Thoracic aorta (tissue), 2 donors: ENCODE results near the gene DUSP10. TPM values are rescaled to one million over a fixed set of nuclear protein-coding genes. Genes with fewer than 3 reads are reported as not detected.

Experiments
- ATAC-seq: fragments of 150-250 bp; one replicate; pipeline ENCODE4 v1.8.0; 2017; ENCODE audit warnings: low read depth; ENCODE audit not compliant: insufficient number of reproducible peaks, low FRiP score
- DNase-seq: peaks from one replicate; pipeline ENCODE4 v3.0.0-alpha.2; 2020; ENCODE audit warnings: low spot score
- H3K27ac ChIP-seq, 2 donors: fragments of 200-600 bp; sonication (generic); 1 replicate in 1 of 2; 2 replicates in 1 of 2; pipeline ENCODE4 v1.5.1; 2016; ENCODE audit warnings: mild to moderate bottlenecking in 2 of 2, moderate library complexity in 2 of 2
- H3K27me3 ChIP-seq: fragments of 200-600 bp; sonication (generic); replicated peaks from 2 replicates; pipeline ENCODE4 v1.6.0; 2016; ENCODE audit warnings: mild to moderate bottlenecking; ENCODE audit not compliant: insufficient read depth
- H3K36me3 ChIP-seq: fragments of 200-600 bp; sonication (generic); one replicate; pipeline ENCODE4 v1.5.1; 2016
- H3K4me1 ChIP-seq, 2 donors: fragments of 200-600 bp; sonication (generic); 1 replicate in 1 of 2; 2 replicates in 1 of 2; pipeline versions ENCODE4 v1.5.1 to v1.6.0; 2016; ENCODE audit warnings: low read depth in 2 of 2, mild to moderate bottlenecking in 1 of 2; ENCODE audit not compliant: control insufficient read depth in 1 of 2
- H3K4me3 ChIP-seq: fragments of 200-600 bp; sonication (generic); 2 replicates; pipeline ENCODE4 v1.5.1; 2016; ENCODE audit warnings: mild to moderate bottlenecking
- H3K9me3 ChIP-seq: fragments of 200-600 bp; sonication (generic); 2 replicates; pipeline ENCODE4 v1.5.1; 2016
- CTCF ChIP-seq: fragments of 200-600 bp; sonication (generic); IDR thresholded peaks from one replicate; pipeline ENCODE4 v1.5.1; 2019; ENCODE audit warnings: antibody characterized with exemption
- total RNA-seq, 2 donors: library from RNA; depleted of rRNA; stranded (reverse); fragments of >200 nt; gene quantifications; one replicate each; pipeline versions ENCODE4 v1.1.0 to v1.2.3, GENCODE V29; 2016

The DUSP10 gene
- total RNA-seq, 2 donors from 2014 or later: 2.3 to 10.4 TPM

- no peaks in the 10 kb centered on the region for H3K4me1 ChIP-seq
- no peak for ATAC-seq
These were observed 43.1 kb downstream of the DUSP10 start for GRCh38 chr1:221698579-221699349.

GRCh38 chr1:221697923-221698425, 43.9 kb downstream of the DUSP10 start:
- H3K27ac ChIP-seq: no peak overlapping the region
- no peak for TF ChIP-seq CTCF

More at GRCh38 chr1:221698579-221699349, 43.1 kb downstream of the DUSP10 start:
- no peak for TF ChIP-seq CTCF
- Histone ChIP-seq H3K9me3 (no peaks in the 10 kb centered on the region), H3K4me3 (no peak overlapping the region), H3K27me3 (no peaks in the 10 kb centered on the region), H3K27ac (no peak overlapping the region), H3K36me3 (no peaks in the 10 kb centered on the region)
- no peak for DNase-seq

DNA sequence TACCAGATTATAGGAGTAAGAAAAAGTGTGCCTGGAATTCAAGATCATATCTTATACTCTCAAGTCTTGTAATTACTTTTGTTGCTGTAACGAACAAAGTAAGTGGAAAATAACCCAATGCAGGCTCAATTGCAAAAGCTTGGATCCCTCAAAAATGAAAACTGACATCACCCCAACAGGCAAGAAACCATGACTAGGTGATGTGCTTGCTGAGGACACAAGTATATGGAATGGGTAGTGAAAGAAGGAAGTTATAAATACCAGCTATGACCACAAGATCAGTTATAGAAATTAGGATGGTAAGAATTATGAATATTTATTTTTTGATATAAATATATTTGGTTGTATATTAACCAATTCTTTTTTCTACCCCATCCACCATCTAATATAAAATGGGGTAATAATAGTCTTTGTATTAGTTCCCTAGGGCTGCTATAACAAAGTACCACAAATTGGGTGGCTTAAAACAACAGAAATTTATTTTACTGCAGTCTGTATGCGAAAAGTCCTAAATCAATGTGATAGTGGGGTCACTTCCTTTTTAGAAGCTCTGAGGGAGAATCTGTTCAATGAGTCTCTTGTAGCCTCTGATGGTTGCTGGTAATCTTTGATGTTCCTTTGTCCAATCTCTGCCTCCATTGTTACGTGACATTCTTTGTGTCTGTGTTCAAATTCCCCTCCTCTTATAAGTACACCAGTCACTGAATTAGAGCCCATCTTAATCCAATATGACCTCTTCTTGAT, 45.0 kb downstream of the DUSP10 start:
- ATAC-seq (no peak), DNase-seq (no peak)
- no peaks in the 10 kb centered on the region for H3K9me3 ChIP-seq
- no peak overlapping the region for H3K4me3 ChIP-seq
- no peak overlapping the region for H3K27ac ChIP-seq
- H3K36me3 ChIP-seq: no peaks in the 10 kb centered on the region
- TF ChIP-seq CTCF: no peak
- no peaks in the 10 kb centered on the region for H3K4me1 ChIP-seq
- no peaks in the 10 kb centered on the region for H3K27me3 ChIP-seq

More at GRCh38 chr1:221697923-221698425, 43.9 kb downstream of the DUSP10 start:
- H3K36me3 ChIP-seq: no peaks in the 10 kb centered on the region
- no peaks in the 10 kb centered on the region for H3K9me3 ChIP-seq
- ATAC-seq (no peak), DNase-seq (no peak)
- no peaks in the 10 kb centered on the region for H3K4me1 ChIP-seq
- H3K27me3 ChIP-seq: no peaks in the 10 kb centered on the region
- H3K4me3 ChIP-seq: no peak overlapping the region

- Histone ChIP-seq H3K36me3 (no peaks in the 10 kb centered on the region), H3K9me3 (no peaks in the 10 kb centered on the region), H3K27me3 (no peaks in the 10 kb centered on the region), H3K4me3 (no peak overlapping the region), H3K4me1 (no peaks in the 10 kb centered on the region), H3K27ac (no peak overlapping the region)
- DNase-seq (no peak), ATAC-seq (no peak)
- no peak for TF ChIP-seq CTCF
These were observed 45.9 kb downstream of the DUSP10 start for GRCh38 chr1:221696027-221696426.

DNA sequence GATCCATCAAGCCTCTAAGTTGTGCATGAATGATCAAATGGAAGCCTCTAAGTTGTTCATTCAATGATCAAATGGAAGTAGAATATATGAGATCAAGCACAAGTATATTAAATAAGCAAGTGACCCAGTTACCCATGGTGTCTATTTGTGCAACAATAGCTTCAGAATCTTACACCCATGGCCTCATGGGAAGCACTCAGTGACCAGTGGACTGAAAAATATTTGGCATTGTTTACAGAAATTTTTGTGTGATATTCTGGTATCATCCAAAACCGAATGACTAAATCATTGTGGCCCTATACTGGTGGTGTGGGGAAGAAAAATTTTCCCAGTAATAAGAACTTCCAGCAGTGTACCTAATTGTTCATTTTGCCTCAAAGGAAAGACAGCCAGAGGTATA, 46.6 kb downstream of the DUSP10 start:
- Histone ChIP-seq H3K4me1 (no peaks in the 10 kb centered on the region), H3K27ac (no peak overlapping the region), H3K27me3 (no peaks in the 10 kb centered on the region), H3K36me3 (no peaks in the 10 kb centered on the region), H3K4me3 (no peak overlapping the region), H3K9me3 (no peaks in the 10 kb centered on the region)
- ATAC-seq (no peak), DNase-seq (no peak)
- no peak for TF ChIP-seq CTCF
